Esophagus muscularis mucosa (tissue), 3 donors: ENCODE data around the gene LEMD3.

ENCODE experiments used
- CTCF ChIP-seq, 3 experiments: fragments of 200-600 bp in 2 of 3; fragments of 450-650 bp in 1 of 3; sonication (generic) in 2 of 3; IDR thresholded peaks; one replicate each; pipeline ENCODE4 v1.5.1; 2017 to 2019; ENCODE audit warnings: antibody characterized with exemption in 3 of 3, mild to moderate bottlenecking in 2 of 3, moderate library complexity in 1 of 3
- POLR2A ChIP-seq: fragments of 450-650 bp; IDR thresholded peaks from one replicate; pipeline ENCODE4 v1.6.1; 2017; ENCODE audit warnings: antibody characterized with exemption, moderate library complexity, mild to moderate bottlenecking, low read depth

- TF ChIP-seq CTCF (IDR thresholded peaks at IDR 0.05) = no peak
- no peak for TF ChIP-seq POLR2A
These were observed 30.8 kb downstream of the LEMD3 start for GRCh38 chr12:65200007-65200665.
